Measurements from ENCODE around the gene PNMT.

Gene PNMT

DNA sequence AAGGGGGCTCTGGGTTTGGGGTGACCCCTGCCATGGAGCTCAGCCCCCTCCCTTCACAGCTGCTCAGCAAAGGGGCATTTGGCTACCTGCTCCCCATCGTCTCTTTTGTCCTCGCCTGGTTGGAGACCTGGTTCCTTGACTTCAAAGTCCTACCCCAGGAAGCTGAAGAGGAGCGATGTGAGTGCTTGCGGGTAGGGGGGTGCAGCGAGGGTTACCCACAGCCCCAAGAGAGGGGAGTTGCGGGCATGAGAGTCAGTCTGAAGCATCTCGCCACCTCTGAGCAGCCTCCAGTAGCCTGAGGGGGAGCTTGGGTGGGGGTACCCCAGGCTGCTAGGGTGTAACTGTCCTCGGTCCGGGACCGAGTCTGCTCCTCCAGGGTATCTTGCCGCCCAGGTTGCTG, 9.9 kb upstream of the PNMT start:
- DNase-seq, result no peak

DNA sequence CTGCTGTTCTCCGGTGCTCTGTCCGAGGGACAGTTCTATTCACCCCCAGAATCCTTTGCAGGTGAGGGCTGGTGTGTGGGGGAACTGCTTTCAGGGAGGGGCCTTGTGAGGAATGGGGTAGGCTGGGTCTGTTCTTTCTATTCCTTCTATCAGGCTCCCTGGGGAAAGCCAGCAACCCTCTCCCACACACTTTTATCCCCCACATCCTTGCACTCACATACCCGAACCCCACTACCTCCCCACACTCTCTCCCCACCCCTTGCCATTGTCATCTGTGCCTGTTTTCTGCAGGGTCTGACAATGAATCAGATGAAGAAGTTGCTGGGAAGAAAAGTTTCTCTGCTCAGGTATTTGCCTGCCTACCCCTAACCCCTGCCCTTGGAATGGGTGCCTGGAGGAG, 9.5 kb upstream of the PNMT start:
- DNase-seq, result no peak

DNA sequence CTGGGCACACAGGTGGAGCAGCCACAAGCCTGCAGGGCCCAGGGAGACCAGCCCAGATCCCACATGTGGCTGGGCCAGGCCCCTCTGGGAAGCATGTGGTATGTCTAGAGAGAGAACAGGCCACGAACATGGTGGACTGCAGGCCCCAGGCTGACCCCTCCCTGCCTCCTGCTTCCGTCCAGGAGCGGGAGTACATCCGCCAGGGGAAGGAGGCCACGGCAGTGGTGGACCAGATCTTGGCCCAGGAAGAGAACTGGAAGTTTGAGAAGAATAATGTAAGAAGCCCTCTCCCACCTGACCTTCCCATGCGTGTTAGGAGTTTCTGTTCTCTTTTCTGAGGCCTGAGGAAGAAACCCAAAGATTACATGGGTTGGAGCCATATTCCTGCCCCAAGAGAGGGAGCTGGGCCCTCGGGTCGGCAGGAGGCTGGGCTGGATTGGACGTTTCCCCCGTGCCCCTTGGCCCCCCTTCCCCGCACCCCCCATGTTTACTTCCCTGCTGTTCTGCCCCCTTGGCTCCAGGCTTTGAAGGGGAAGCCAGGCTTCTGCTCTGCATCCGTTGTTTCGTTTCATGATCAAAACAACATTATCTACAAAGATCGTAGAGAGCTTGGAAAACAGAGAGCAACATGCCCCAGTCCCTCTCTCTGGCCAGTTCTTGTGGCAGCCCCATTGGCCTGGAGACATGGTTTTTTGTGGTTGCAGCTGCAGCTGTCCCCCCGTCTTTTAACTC, 8.8 kb upstream of the PNMT start:
- no peak for DNase-seq

DNA sequence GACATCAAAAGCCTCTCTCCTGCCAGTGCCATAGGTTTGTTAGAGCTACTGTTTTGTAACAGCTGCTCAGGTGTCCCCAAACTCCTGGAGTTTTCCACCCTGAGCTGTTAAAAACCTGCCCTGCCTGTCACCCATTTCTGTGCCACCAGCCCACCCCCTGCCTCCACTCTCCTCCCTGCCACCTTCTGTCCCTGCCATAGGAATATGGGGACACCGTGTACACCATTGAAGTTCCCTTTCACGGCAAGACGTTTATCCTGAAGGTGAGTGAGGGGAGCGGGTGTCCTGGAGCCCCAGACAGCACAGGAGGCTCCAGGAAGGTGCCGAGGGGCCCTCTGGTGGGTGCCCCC, 8.3 kb upstream of the PNMT start:
- DNase-seq, result no peak

DNA sequence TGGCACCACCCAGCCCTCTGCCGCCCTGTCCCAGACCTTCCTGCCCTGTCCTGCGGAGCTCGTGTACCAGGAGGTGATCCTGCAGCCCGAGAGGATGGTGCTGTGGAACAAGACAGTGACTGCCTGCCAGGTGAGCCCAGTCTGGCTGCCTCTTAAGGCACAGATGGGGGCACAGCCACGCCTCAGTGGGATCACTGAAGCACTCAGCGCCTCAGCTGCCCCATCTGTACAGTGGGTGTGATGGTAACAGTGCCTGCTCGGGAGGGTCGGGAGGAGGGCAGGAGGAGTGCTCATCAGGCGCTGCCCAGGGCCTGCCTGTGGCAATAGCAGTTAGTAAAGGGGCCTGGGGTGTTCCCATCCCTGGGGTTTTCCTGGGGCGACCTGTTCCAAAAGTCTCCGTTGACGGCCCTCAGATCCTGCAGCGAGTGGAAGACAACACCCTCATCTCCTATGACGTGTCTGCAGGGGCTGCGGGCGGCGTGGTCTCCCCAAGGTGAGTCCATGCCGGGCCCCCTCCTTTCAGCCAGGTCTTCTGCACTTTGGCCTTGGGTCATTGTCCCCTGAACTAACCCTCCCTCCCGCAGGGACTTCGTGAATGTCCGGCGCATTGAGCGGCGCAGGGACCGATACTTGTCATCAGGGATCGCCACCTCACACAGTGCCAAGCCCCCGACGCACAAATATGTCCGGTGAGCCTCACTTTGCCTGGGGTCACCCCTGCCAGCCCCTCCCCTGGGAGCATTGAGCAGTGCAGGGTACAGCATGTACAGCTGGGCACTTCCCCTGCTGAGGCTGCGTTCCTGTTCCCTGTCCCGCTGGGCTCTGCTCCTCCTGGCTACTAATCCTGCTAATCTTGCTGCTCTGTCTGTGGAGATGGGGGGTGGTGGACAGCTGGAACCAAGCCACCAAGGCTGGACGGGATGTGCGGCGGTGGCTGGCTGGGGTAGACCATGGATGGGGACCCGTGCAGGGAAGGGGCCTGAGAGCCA, 7.6 kb upstream of the PNMT start:
- no peak for DNase-seq

DNA sequence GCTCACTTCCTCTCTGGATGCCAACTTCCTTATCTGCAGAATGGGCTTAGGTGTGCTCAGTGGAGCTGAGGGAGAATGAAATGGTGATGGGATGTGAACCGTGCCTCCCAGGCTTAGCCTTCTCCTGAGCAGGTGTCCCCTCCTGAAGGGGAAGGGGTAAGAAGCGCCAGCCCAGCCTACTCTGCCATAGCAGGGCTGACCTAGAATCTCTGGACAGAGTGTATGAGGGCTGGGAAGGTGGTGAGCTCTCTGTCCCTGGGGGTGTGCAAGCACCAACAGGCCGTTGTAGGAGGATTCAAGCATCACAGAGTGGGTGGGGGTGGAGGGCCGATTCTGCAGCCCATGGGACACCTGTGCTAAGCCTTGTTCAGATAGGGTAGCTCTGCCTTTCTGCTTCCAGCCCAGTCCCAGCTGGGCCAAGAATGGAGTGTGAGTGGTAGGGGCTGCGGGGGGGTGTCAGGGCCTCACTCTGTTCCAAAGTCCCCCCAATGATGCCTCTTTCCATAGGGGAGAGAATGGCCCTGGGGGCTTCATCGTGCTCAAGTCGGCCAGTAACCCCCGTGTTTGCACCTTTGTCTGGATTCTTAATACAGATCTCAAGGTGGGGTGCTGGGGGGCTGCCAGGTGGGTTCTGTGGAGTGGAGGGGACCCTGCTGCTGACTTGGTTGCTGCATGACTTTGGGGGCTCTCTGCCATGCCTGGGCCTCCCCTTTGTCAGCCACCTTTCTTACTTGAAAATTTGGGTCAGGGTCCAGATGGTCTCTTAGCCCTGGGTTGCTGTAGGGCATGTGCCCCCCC, 6.3 kb upstream of the PNMT start:
- DNase-seq, result no peak

DNA sequence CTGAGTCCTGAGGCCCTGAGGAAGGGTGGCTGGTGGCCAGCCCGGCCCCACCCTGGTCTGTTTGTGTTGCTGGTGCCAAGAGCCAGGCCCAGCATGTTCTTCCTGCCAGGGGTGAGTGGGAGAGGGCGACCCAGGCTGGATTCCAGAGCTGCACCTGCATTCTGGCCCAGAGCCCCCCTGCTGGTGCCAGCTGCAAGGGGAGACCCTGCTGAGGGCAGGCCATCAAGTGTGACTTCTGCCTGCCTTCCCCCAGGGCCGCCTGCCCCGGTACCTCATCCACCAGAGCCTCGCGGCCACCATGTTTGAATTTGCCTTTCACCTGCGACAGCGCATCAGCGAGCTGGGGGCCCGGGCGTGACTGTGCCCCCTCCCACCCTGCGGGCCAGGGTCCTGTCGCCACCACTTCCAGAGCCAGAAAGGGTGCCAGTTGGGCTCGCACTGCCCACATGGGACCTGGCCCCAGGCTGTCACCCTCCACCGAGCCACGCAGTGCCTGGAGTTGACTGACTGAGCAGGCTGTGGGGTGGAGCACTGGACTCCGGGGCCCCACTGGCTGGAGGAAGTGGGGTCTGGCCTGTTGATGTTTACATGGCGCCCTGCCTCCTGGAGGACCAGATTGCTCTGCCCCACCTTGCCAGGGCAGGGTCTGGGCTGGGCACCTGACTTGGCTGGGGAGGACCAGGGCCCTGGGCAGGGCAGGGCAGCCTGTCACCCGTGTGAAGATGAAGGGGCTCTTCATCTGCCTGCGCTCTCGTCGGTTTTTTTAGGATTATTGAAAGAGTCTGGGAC, 5.5 kb upstream of the PNMT start:
- no peak for DNase-seq

DNA sequence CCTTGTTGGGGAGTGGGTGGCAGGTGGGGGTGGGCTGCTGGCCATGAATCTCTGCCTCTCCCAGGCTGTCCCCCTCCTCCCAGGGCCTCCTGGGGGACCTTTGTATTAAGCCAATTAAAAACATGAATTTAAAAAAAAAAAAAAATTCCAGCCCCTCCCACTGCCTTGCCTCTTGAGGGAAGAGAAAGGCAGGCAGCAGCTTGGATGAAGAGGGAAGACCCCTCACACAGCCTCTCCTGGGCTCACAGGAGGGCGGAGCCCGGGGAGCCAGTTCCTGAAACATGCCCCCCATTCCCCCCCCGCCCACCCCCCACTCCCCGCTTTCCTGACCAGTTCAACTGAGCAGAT, 4.9 kb upstream of the PNMT start:
- DNase-seq, result no peak

DNA sequence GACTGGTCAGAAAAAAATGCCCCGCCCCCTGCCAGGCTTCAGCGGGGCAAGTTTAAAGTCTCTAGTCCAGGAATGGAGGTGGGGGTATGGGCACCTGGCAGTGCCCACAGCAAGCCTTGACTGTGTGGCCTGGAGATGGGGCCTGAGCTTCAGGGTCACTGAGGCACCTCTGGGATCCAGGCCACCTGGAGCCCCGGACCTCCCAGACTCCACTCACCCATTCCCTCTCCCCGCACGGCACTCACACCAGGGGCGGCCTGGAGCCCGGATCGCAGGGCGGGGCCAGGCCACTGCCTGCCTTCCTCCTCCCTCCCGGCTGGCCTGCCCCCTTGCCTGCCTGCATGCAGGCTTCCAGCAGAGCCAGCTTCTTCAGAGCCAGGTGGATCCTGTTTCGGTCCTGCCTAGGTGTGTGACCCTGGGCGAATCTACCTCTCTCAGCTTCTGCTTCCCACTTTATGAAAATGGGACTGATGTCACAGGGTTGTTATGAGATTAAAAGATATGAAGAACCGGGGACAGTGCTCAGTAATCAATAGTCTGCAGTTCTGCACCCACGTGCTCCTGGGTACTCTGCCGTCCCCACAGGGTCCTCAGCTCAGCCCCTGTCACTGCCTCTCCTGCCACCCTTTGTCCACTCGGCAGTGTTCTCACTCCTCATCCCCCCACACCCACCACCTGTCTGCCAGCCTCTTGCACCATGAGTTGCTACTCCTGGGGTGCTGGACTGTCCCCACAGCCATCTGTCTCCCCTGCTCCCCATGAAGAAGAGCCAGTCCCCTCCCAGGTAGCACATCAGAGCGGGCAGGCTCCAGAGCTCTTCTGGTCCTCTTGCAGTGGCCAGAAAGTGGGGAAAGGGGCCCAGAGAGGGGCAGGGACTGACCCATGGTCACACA, 4.3 kb upstream of the PNMT start:
- no peak for DNase-seq

DNA sequence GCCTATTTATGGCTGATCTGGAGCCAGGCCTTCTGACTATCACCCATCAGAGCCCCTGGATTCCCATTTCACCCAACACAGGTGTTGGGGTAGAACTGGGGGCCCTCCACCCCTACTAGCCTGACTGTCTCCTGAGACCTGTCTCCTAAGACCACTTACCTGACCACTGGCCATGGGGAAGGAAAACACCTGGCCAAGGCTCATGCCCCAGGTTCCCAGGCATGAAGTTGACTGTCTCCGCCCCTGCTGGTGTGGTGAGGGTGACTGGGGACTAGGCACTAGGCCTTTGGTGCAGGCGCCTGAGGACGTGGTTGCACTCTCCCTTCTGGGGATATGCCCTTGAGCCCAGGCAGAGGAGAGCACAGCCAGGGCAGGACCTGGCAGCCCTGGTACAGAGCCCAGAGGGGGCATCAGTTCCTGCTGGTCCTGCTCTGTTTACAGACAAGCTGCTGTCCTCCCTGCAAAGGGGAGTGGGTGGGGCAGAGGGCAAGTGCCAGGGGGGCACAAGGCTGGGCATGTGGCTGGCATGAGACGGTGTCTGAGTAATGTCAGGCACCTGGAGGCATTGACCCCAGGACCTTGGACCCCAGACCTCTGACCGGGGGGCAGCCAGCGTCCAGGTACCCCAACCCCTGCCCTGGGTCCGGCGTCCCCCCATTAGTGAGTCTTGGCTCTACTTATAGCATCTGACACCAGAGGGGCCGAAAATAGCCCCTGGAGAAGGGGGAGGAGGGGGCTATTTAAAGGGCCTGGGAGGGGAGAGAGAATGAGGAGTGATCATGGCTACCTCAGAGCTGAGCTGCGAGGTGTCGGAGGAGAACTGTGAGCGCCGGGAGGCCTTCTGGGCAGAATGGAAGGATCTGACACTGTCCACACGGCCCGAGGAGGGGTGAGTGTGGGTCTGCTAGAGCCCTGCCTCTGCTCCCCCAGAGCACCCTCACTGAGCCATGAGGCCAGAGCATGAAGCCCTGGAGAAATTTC, 3.4 kb upstream of the PNMT start, which contains the start of gene TCAP:
TSS of gene TCAP (plus strand) at position 769 of the 981 bp plus-strand sequence. CDS start at position 780, 11 bp downstream.
- no peak for DNase-seq

DNA sequence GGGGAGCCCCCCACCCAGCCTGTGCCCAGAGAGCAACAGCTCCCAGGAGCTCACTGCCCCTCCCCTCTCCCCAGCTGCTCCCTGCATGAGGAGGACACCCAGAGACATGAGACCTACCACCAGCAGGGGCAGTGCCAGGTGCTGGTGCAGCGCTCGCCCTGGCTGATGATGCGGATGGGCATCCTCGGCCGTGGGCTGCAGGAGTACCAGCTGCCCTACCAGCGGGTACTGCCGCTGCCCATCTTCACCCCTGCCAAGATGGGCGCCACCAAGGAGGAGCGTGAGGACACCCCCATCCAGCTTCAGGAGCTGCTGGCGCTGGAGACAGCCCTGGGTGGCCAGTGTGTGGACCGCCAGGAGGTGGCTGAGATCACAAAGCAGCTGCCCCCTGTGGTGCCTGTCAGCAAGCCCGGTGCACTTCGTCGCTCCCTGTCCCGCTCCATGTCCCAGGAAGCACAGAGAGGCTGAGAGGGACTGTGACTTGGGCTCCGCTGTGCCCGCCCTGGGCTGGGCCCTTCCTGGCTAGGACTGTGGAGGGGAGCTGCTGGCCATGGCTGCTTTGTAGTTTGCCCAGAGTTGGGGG, 2.5 kb upstream of the PNMT start:
- DNase-seq, result no peak

DNA sequence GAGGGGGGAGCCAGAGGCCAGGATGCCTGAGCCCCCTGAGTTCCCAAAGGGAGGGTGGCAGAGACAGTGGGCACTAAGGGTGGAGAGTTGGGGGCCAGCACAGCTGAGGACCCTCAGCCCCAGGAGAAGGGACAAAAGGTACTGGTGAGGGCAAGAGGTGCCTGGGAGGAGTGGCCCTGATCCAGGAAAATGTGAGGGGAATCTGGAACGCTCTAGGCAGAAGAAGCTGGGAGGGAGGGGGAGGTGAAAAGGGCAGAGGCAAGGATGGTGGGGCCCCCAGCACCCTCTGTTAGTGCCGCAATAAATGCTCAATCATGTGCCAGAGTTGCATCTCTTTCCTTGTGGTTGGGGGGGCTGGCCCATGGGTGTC, 2.0 kb upstream of the PNMT start:
- no peak for DNase-seq

DNA sequence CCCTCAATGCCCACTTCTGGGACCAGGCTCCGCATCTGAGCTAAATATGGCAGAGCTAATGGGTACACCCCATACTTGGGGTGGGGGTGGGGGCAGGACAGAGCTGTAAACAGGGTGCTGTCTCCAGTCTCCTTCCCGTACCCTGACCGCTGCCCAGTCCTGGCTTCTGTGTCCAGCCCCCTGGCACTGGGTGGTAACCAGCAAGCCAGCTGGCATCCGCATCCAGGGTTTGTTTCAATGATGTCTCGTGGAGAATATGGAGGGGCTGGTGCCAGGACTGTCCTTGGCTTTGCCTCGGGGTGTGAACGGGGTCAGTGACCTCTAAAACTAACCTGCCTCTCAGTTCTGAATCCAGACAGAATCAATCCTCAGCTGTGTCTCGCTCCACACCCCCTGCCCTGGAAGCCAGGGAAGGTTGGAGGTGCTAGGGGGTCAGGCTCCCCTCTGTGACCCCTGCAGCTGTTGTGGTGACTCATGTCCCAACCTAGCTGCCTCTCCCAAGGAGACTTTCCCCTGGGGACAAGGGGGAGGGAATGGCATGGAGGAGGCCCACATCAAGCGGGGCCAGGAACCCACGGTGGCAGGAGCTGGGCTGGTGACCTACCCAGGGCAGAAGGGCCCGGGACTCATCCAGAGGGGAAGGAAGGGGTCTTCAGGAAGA, 1.5 kb upstream of the PNMT start:
- DNase-seq, result no peak

DNA sequence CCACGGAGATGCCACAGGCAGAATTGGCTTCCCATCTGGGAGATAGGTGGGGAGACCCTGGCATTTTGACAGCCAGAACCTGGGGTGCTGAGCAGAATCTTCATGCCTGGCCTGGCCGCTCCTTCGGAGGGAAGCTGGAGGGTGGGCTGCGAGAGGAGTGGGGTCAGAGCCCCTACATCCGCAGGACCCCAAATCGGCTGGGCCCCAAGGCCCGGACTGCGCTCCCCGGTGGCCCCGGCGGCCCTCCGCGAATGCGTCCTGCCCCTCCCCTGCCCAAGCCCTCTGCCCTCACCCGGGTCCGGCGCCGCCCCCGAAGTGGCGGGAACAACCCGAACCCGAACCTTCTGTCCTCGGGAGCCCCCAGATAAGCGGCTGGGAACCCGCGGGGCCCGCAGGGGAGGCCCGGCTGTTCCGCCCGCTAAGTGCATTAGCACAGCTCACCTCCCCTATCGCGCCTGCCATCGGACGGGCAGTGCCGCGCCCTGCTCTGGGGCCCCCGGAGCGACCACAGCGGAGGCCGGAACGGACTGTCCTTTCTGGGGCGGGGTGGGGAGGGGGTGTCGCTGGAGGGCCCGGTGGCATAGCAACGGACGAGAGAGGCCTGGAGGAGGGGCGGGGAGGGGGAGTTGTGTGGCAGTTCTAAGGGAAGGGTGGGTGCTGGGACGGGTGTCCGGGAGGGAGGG, 850 bp upstream of the PNMT start:
- no peak for DNase-seq

DNA sequence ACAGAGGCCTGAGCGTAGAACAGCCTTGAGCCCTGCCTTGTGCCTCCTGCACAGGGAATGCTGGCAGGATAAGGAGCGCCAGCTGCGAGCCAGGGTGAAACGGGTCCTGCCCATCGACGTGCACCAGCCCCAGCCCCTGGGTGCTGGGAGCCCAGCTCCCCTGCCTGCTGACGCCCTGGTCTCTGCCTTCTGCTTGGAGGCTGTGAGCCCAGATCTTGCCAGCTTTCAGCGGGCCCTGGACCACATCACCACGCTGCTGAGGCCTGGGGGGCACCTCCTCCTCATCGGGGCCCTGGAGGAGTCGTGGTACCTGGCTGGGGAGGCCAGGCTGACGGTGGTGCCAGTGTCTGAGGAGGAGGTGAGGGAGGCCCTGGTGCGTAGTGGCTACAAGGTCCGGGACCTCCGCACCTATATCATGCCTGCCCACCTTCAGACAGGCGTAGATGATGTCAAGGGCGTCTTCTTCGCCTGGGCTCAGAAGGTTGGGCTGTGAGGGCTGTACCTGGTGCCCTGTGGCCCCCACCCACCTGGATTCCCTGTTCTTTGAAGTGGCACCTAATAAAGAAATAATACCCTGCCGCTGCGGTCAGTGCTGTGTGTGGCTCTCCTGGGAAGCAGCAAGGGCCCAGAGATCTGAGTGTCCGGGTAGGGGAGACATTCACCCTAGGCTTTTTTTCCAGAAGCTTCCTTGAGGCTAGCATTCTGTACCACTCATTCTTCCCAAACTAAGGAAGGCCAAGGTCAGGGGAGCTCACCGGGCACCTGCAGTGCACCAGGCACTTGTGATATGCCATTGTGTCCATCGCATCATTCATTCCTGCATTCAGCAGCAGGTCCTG, 1.9 kb downstream of the PNMT start:
- DNase-seq, result no peak

DNA sequence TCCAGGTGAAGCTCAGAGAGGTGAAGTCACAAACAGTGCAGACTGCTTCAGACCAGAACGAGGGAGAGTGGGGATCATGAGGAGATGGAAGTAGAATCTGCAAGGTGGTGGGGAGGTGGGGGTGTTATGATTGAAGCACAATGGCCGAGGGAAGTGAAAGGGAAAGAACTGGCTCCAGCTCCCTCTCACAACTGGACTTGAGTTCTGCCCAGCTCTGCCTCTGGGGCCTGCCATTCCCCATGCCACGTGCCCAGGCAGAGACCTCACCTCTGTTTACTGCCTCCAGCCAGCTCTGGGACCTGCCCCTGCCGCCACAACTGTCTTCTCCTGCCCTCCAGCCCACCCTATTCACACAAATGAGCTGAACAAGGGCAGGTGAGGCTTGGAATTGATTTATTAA, 2.5 kb downstream of the PNMT start:
- no peak for DNase-seq

DNA sequence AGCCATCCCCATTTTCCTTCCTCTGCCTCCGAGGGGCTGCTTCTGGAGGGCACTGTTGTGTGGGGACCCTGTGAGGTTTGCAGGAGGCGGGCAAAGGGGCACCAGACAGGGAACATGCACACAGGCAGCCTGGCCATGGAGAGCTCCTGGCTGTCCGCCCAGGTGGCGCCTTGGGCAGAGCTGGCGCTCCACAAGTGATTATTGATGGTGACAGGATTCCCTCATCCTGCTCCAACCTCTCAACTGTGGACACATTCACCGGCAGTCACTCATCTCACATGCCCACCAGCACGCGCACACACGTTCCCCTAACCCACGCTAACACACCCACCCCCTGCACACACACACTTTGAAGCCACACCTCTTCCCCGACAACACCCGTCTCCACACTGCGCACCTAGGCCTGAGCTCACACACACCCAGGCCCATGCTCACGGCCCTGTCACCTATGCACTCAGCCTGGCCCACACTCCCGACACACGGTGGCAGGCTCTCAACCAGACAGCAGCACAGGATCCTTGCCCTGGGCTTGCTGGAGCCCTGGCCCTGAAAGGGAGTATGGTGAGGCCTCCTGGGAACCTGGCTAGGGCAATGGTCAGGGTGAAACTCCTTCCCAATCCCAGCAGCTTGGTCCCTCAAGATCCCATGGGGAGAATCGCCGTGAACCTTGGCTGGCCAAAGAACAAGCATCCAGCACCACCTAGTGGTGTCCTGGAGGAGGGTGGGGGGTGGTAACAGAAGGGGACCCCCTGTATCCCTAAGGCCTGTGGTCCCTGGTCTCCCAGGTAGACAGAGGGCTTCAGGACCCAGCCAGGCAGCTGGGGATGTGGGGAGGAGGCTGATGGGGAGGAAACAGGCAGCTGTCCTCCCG, 3.6 kb downstream of the PNMT start:
- no peak for DNase-seq
